Endometrial microvascular endothelial cells (primary cell): ENCODE measurements around the gene KRT81. TPM values are rescaled to one million over a fixed set of nuclear protein-coding genes. Genes with fewer than 3 reads are reported as not detected.

Experiments used
- in situ Hi-C: cut with HindIII; loops from 2 replicates; pipeline ENCODE4 v1.10.0; 2017; ENCODE audit warnings: low sequenced_read_pairs, low pct_unique_long_range_greater_than_20kb; ENCODE audit errors: inconsistent ontology term
- total RNA-seq: library from RNA; depleted of rRNA; stranded (reverse); fragments of >200 nt; gene quantifications from one replicate; pipeline ENCODE4 v1.2.3, GENCODE V29; 2015; ENCODE audit errors: inconsistent ontology term

KRT81 gene
- total RNA-seq, 1 donor from 2014 or later = not detected

- in situ Hi-C loops = loop anchor here (10.0 kb wide), 1 partner anchor 66 kb away; no protein-coding TSS in a partner anchor
These were observed 11.0 kb downstream of the KRT81 start for GRCh38 chr12:52280319-52280795.

GRCh38 chr12:52279422-52280318, 11.7 kb downstream of the KRT81 start:
- in situ Hi-C loops = loop anchor here (10.0 kb wide), 1 partner anchor 65 kb away; no protein-coding TSS in a partner anchor

DNA sequence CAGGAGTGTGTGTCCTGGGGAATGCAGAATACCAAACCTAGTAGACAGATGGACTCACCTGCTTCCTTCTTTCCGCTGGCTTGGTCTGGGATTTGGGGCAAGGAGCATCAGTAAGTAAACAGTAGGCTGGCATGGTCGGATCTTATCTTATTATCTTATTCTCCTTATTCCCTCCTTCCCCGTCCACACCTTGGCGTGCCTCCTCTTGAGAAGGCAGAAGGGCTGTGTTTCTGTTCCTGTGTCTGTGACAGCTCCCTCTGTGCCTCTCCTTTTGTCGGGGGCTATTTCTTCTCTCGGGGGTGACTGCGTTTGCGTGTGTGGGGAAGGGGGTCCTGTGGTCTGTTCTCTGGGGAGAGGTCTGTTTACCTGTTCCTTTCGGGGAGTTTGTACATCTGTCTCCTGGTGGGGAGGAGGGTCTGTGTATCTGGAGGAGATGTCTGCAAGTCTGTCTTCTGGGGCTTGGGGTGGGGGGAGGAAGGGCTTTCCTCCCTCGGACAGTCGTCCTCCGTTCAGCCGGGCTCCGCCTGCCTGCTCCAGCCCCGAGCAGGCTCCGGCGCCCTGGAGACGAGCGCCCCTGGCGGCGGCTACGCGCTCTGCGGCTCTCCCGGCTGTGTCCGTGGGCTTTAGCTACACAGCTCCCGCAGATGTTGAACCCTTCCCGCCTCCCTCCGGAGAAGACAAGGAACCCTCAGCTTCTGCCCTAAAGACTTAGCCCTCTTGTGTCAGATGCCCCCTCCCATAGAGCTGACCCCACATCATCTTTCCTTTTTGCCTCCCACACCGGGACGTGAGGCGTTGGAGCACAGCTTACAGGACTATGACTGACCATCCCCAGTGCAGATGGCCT, 12.5 kb downstream of the KRT81 start:
- in situ Hi-C loops = no loop called here

GRCh38 chr12:52277486-52278245, 13.7 kb downstream of the KRT81 start:
- in situ Hi-C loops = no loop called here

- in situ Hi-C loops = no loop called here
These were observed 15.6 kb downstream of the KRT81 start for GRCh38 chr12:52275686-52276085.

DNA sequence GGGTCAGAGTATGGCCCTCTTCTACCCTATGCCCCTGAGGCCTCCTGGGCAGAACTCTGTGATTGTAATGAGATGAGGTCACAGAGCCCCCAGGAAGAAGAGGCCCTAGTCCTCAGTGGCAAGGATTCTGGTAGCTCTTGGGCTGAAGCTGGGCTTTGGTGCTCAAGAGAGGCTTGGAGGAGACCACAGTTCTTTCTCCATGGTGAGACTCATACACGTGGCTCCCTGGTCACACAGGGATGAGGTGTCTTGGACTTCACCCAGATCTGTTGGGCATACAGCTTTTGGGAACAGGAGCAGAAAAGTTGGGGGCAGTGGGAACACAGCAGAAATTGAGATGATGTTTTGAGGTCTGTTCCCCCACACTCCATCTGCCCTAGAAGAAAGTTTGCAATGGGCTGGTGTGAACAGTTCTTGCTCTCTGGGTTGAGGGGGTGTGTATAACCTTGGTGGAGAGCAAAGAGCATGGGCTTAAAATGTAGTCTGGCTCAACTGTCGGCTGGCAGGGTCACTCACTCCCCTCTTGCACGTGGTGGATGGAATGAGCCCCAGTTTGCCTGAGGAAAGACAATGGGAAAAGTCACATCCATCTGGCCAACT, 16.7 kb downstream of the KRT81 start, which contains the start of gene KRT86:
TSS of gene KRT86 (plus strand) at position 125 of the 600 bp plus-strand sequence. CDS start 27,272 bp downstream, outside the sequence.
- in situ Hi-C loops = no loop called here

DNA sequence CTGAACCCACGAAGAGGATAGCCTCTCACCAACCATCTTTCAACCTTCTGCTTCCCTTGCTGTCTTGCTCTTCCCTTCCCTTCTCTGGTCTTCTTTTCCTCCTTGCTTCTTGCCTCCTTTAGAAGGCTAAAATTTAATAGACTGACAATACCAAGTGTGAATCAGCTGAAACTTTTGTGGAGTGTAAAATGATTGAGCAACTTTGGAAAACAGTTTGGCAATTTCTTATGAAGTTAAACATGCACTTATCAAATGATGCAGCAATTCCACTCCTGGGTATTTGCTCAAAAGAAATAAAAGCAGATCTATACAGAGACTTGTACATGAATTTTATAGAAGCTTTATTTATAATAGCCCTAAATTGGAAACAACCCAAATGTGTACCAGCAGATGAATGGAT, 20.2 kb downstream of the KRT81 start:
- in situ Hi-C loops = no loop called here

DNA sequence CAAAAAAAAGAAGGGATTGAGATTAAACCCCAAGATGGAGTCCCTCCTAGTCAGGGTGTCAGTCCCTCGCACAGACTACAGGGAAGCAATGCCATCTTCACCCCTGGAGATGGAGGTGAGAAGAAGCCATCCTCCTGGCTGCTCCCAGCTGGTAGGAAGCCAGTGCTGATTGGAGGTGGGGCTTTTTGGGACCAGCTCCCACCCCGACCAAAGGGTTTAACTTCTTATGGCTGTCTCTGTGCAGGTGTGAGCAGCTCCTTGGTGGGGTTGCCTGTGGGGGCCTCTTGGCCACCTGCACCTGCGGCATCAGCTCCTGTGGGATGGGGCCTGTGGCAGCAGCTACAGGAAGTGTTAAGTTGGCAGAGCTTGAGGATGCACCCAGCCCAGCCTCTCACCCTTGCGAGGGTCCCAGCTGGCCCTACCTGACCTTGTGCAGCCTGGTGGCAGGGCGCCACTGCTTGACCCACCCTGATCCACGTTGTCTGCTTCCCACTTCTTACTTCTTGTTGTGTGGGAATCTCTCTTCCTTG, 20.7 kb downstream of the KRT81 start:
- in situ Hi-C loops = no loop called here

GRCh38 chr12:52268212-52268611, 23.1 kb downstream of the KRT81 start:
- in situ Hi-C loops = no loop called here

- in situ Hi-C loops = no loop called here
These were observed 23.6 kb downstream of the KRT81 start for GRCh38 chr12:52267699-52268098.

GRCh38 chr12:52267266-52267665, 24.1 kb downstream of the KRT81 start:
- in situ Hi-C loops = no loop called here

DNA sequence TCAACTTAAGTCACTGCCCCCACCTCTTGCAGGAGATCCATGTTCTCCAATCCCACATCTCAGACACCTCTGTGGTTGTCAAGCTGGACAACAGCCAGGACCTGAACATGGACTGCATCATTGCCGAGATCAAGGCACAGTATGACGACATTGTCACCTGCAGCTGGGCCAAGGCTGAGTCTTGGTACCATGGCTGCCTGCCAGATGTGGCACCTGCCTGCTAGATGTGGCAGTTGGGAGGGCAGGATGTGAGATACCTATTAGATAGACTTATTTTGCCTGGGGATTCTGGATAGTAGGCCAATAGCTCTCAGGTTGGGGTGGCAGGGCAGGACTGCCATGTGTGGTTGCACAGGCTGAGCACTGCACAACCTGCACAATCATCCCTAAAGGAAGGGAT, 24.8 kb downstream of the KRT81 start:
- in situ Hi-C loops = no loop called here

GRCh38 chr12:52264435-52264825, 26.9 kb downstream of the KRT81 start:
- in situ Hi-C loops = no loop called here

DNA sequence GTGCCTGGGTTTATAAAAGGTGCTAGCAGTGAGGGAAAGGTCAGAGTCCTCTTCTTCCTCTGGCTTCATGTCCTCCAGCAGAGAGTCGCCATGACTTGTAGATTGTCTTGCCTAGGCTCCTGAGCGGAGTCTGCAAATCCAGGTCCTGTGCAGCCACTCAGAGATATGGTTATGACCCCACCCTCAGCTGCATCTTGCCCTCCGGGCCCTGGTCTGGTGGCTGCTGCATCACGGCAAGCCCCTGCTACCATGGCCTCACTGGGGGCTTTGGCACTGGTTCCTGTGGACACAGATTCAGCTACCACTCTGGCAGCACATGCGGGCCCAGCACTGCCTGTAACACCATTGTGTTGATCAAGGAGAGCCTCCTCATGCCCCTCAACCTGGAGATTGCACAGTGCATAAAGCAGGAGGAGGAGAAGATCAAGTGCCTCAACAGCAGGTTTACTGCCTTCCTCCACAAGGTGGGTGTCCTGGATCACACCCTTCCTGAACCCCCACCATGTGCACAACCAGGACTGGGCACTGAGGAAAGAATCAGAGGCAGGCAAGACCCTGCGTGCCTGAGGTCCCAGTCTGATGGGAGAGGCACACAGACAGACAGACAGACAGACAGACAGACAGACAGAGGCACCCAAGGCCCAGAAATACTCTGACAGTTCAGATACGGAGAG, 27.4 kb downstream of the KRT81 start:
- in situ Hi-C loops = no loop called here

DNA sequence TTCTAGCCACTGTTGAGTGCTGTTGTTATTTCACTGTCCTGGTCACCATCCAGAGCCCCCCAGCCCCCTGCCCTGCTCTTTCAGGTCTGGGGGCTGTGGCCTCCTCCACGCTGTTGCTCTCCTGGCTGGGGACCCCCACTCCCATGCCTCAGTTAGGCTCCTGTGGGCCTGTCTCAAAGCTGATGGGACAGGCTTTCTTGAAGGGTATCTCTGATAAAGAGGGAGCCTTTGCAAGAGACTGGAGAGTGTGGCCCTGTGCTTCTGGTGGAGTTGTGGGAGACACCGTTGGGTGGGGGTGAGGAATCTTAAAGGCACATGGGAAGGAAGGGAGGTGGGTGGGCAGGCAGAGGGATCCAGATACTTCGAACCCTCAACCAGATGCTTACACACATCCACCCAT, 29.0 kb downstream of the KRT81 start:
- in situ Hi-C loops = no loop called here

DNA sequence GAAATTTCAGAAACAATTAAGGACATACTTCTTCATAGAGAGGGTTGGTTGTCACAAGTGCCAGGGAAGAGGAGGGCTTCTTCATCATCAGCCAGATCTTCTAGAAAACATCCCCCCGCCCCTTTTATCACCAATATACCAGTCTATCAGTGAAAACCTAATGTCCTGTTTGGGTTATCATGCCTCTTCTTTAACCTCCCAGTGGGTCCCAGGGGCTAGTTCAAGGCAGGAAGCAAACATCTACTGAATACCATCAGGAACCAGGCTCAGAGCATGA, 30.2 kb downstream of the KRT81 start:
- in situ Hi-C loops = no loop called here

- in situ Hi-C loops = no loop called here
These were observed 30.8 kb downstream of the KRT81 start for GRCh38 chr12:52260361-52261207.
